NT2/D1 (cell line): ENCODE data around the gene ATRIP.

Experiments
- YY1 ChIP-seq: IDR thresholded peaks from 2 replicates; pipeline ENCODE4 v1.6.1; 2011; ENCODE audit not compliant: insufficient read length, insufficient read depth
- ZNF274 ChIP-seq: IDR thresholded peaks from 2 replicates; pipeline ENCODE4 v1.6.1; 2011; ENCODE audit warnings: mild to moderate bottlenecking, low read depth, low read length

- no peak for TF ChIP-seq ZNF274
- no peak for TF ChIP-seq YY1
Observed at GRCh38 chr3:48464713-48465221, 18.2 kb downstream of the ATRIP start.
